HG02852 (cell line): Measurements from ENCODE around the gene ERBB4.

Experiments
- ATAC-seq: cut with Tn5 transposase; IDR thresholded peaks from one replicate; pipeline ENCODE4 v1.9.1; 2021; ENCODE audit warnings: mild to moderate bottlenecking, moderate library complexity; ENCODE audit not compliant: unreplicated experiment

The ERBB4 gene

GRCh38 chr2:212538305-212539071 lies at the start of gene ERBB4:
TSS of gene ERBB4 (minus strand) at chr2:212538802. CDS start at chr2:212538530, 272 bp downstream.
- ATAC-seq, result no peak

- no peak for ATAC-seq
These were observed 41.5 kb upstream of the ERBB4 start for GRCh38 chr2:212580117-212580516.

- no peak for ATAC-seq
These were observed 17.7 kb upstream of the ERBB4 start for GRCh38 chr2:212556296-212556695.

GRCh38 chr2:212554233-212554632 lies 15.6 kb upstream of the ERBB4 start:
- ATAC-seq, result no peak

- ATAC-seq, result no peak
These were observed 11.3 kb upstream of the ERBB4 start for GRCh38 chr2:212549941-212550340.

GRCh38 chr2:212549463-212549862 lies 10.9 kb upstream of the ERBB4 start:
- no peak for ATAC-seq

GRCh38 chr2:212548455-212548819 lies 9.8 kb upstream of the ERBB4 start:
- ATAC-seq, result no peak

GRCh38 chr2:212547716-212548454 lies 9.3 kb upstream of the ERBB4 start:
- ATAC-seq, result no peak

- ATAC-seq, result no peak
These were observed 8.1 kb upstream of the ERBB4 start for GRCh38 chr2:212546669-212547068.

- no peak for ATAC-seq
These were observed 1.7 kb upstream of the ERBB4 start for GRCh38 chr2:212540341-212540740.

- ATAC-seq, result no peak
These were observed 674 bp upstream of the ERBB4 start for GRCh38 chr2:212539072-212539880.

GRCh38 chr2:212537726-212538304 lies 787 bp downstream of the ERBB4 start:
- ATAC-seq, result no peak

- no peak for ATAC-seq
These were observed 1.5 kb downstream of the ERBB4 start for GRCh38 chr2:212536817-212537725.

- ATAC-seq, result no peak
These were observed 2.4 kb downstream of the ERBB4 start for GRCh38 chr2:212535996-212536816.

- no peak for ATAC-seq
These were observed 4.3 kb downstream of the ERBB4 start for GRCh38 chr2:212534336-212534735.

GRCh38 chr2:212532585-212532984 lies 6.0 kb downstream of the ERBB4 start:
- ATAC-seq, result no peak

- no peak for ATAC-seq
These were observed 6.5 kb downstream of the ERBB4 start for GRCh38 chr2:212532087-212532486.

GRCh38 chr2:212531499-212531898 lies 7.1 kb downstream of the ERBB4 start:
- no peak for ATAC-seq

GRCh38 chr2:212530991-212531390 lies 7.6 kb downstream of the ERBB4 start:
- no peak for ATAC-seq
